GM19238 (cell line): ENCODE measurements around the gene EP300.
"Not testable (repeated sequence)": the region's sequence is repeated elsewhere in the genome, so short reads cannot be mapped to it uniquely, and the experiment has no call there.

Source experiments
- DNase-seq: peaks from one replicate; pipeline ENCODE4 v3.0.0; 2011; ENCODE audit warnings: low spot score; ENCODE audit not compliant: insufficient read length

The EP300 gene

GRCh38 chr22:41078931-41079330 lies 13.5 kb upstream of the EP300 start:
- DNase-seq: no peak

- DNase-seq: no peak
These were observed 6.5 kb upstream of the EP300 start for GRCh38 chr22:41085842-41086241.

- peak; percentile 94 for DNase-seq
These were observed 1.0 kb upstream of the EP300 start for GRCh38 chr22:41091132-41092022.

- peak; percentile 17 for DNase-seq
These were observed 537 bp downstream of the EP300 start for GRCh38 chr22:41092847-41093411.

GRCh38 chr22:41094041-41094593 lies 1.7 kb downstream of the EP300 start:
- DNase-seq: no peak

- DNase-seq: no peak
These were observed 4.0 kb downstream of the EP300 start for GRCh38 chr22:41096391-41096790.

GRCh38 chr22:41096841-41097240 lies 4.4 kb downstream of the EP300 start:
- no peak for DNase-seq

- no peak for DNase-seq
These were observed 6.6 kb downstream of the EP300 start for GRCh38 chr22:41099036-41099435.

GRCh38 chr22:41106122-41106968 lies 14.0 kb downstream of the EP300 start:
- DNase-seq: no peak

- not testable (repeated sequence) for DNase-seq
These were observed 14.6 kb downstream of the EP300 start for GRCh38 chr22:41106969-41107325.

- DNase-seq: no peak
These were observed 18.6 kb downstream of the EP300 start for GRCh38 chr22:41110968-41111367.

GRCh38 chr22:41116342-41116741 lies 23.9 kb downstream of the EP300 start:
- DNase-seq: no peak

GRCh38 chr22:41117127-41117965 lies 25.0 kb downstream of the EP300 start:
- no peak for DNase-seq

GRCh38 chr22:41123151-41123550 lies 30.8 kb downstream of the EP300 start:
- no peak for DNase-seq

- no peak for DNase-seq
These were observed 31.7 kb downstream of the EP300 start for GRCh38 chr22:41124086-41124485.

GRCh38 chr22:41127451-41127850 lies 35.1 kb downstream of the EP300 start:
- no peak for DNase-seq

- no peak for DNase-seq
These were observed 36.2 kb downstream of the EP300 start for GRCh38 chr22:41128606-41129005.

- no peak for DNase-seq
These were observed 40.2 kb downstream of the EP300 start for GRCh38 chr22:41132550-41132949.

- no peak for DNase-seq
These were observed 48.1 kb downstream of the EP300 start for GRCh38 chr22:41140365-41140957.

GRCh38 chr22:41145921-41146320 lies 53.5 kb downstream of the EP300 start:
- not testable (repeated sequence) for DNase-seq
